HG03354 (cell line): Measurements from ENCODE around the gene DNMT3L.
"Not testable (repeated sequence)": the region's sequence is repeated elsewhere in the genome, so short reads cannot be mapped to it uniquely, and the experiment has no call there.

Source experiments
- ATAC-seq: cut with Tn5 transposase; IDR thresholded peaks from one replicate; pipeline ENCODE4 v1.9.1; 2021; ENCODE audit warnings: mild to moderate bottlenecking; ENCODE audit not compliant: unreplicated experiment, poor library complexity, severe bottlenecking

The DNMT3L gene

GRCh38 chr21:44261675-44262295 lies at the start of gene DNMT3L:
DNMT3L (minus strand) TSS chr21:44261897; CDS start chr21:44261259, 638 bp downstream.
- no peak for ATAC-seq

- ATAC-seq: no peak
Observed at GRCh38 chr21:44310628-44311507, 49.2 kb upstream of the DNMT3L start.

GRCh38 chr21:44306936-44307704 lies 45.4 kb upstream of the DNMT3L start:
- ATAC-seq: no peak

- no peak for ATAC-seq
Observed at GRCh38 chr21:44305691-44306090, 44.0 kb upstream of the DNMT3L start.

GRCh38 chr21:44304877-44305293 lies 43.2 kb upstream of the DNMT3L start:
- ATAC-seq: no peak

GRCh38 chr21:44304011-44304616 lies 42.4 kb upstream of the DNMT3L start:
- ATAC-seq: no peak

- no peak for ATAC-seq
Observed at GRCh38 chr21:44303490-44303981, 41.8 kb upstream of the DNMT3L start.

GRCh38 chr21:44302573-44303401 lies 41.1 kb upstream of the DNMT3L start:
- not testable (repeated sequence) for ATAC-seq

- ATAC-seq: no peak
Observed at GRCh38 chr21:44301961-44302406, 40.3 kb upstream of the DNMT3L start.

- no peak for ATAC-seq
Observed at GRCh38 chr21:44301141-44301540, 39.4 kb upstream of the DNMT3L start.

GRCh38 chr21:44300262-44300959 lies 38.7 kb upstream of the DNMT3L start:
- ATAC-seq: peak; percentile 28

GRCh38 chr21:44299458-44300261 lies 38.0 kb upstream of the DNMT3L start, which contains the start of gene PFKL:
PFKL (plus strand) TSS chr21:44300053; CDS start chr21:44300106, 53 bp downstream.
- peak; percentile 62 for ATAC-seq

GRCh38 chr21:44299085-44299457 lies 37.4 kb upstream of the DNMT3L start:
- ATAC-seq: no peak

- no peak for ATAC-seq
Observed at GRCh38 chr21:44298301-44298700, 36.6 kb upstream of the DNMT3L start.

- ATAC-seq: no peak
Observed at GRCh38 chr21:44297525-44298290, 36.0 kb upstream of the DNMT3L start.

GRCh38 chr21:44296916-44297315 lies 35.2 kb upstream of the DNMT3L start:
- no peak for ATAC-seq

GRCh38 chr21:44296103-44296519 lies 34.4 kb upstream of the DNMT3L start:
- no peak for ATAC-seq
